ENCODE results near the gene ATG7.
"Not testable (repeated sequence)": the region's sequence is repeated elsewhere in the genome, so short reads cannot be mapped to it uniquely, and the experiment has no call there.

Gene ATG7

DNA sequence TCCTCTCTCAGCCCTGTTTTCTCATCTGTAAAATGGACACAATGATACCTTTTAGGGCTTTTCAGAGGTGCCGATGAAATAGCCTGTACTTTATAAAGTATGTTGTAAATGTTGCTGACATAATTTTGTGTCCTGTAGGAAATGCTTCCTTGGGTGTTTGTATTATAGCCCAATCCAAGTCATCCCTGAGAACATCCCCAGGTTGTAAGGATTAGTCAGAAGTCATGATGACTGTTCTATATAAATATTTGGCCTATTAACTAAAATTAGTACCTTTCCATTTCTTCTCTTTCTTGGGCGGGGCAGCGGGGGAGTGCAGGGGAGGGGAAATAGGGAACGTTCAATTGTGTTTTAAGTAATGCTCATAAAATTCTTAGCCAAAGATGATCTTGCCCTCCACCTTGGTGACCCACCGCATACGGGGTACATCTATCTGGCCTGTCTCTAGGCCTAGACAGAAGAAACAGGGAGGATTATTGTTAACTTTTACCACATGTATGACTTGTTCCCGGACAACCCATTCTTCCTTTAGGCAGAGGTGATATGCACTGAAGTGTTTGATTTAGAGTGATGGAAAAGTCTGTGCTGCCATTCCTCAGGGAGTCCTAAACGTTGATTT is 250.9 kb downstream of the ATG7 start:
- Histone ChIP-seq H3K9ac (ENCODE audit: low read depth, low read length, poor library complexity) (no peak overlapping the region), H3K4me1 (ENCODE audit: control insufficient read depth in 2 of 2, insufficient read depth in 1 of 2, low read depth in 1 of 2, low read length in 2 of 2) (peaks cover 0 to 2% of the 10 kb centered on the region in 2 donors), H4K91ac (ENCODE audit: low read depth, low read length, poor library complexity) (no peak overlapping the region), H2AK5ac (ENCODE audit: low read depth, low read length) (no peak overlapping the region), H2AFZ (ENCODE audit: low read length) (no peak overlapping the region), H2BK120ac (ENCODE audit: low read depth, low read length) (no peak overlapping the region), H3K79me1 (ENCODE audit: low read depth, low read length) (no peaks in the 10 kb centered on the region), H3K4me2 (ENCODE audit: insufficient read depth, low read length, poor library complexity, severe bottlenecking) (no peak overlapping the region), H3K9me3 (replicated peaks in 1 of 2; ENCODE audit: control insufficient read depth in 2 of 2, insufficient read depth in 1 of 2, low read depth in 1 of 2, low read length in 2 of 2) (no peaks in the 10 kb centered on the region), H2BK15ac (ENCODE audit: low read length) (no peak overlapping the region), H3K14ac (ENCODE audit: low read length) (no peak overlapping the region), H3K23ac (ENCODE audit: low read depth, low read length, poor library complexity) (no peak overlapping the region), H3K27ac (replicated peaks; ENCODE audit: low read length) (no peak overlapping the region), H3K18ac (ENCODE audit: low read length) (no peak overlapping the region), H2BK12ac (ENCODE audit: low read length) (no peak overlapping the region), H3K4me3 (ENCODE audit: low read length in 2 of 2) (no peak overlapping the region), H3K36me3 (replicated peaks in 1 of 2; ENCODE audit: control insufficient read depth in 2 of 2, insufficient read depth in 2 of 2, low read length in 2 of 2) (no peaks in the 10 kb centered on the region), H2BK5ac (ENCODE audit: low read length) (no peak overlapping the region), H3K27me3 (ENCODE audit: control insufficient read depth in 3 of 3, insufficient read depth in 3 of 3, low read depth in 1 of 3, low read length in 3 of 3) (no peaks in the 10 kb centered on the region), H3K4ac (ENCODE audit: low read length) (no peak overlapping the region), H4K8ac (ENCODE audit: low read depth, low read length) (no peak overlapping the region)
- no CpG with 5 or more reads among the region's 8 CpGs for WGBS, 2 donors (ENCODE audit: extremely low coverage in 2 of 2, insufficient read length in 2 of 2, insufficient replicate concordance in 1 of 2)
- no peak for DNase-seq (ENCODE audit: low spot score)

DNA sequence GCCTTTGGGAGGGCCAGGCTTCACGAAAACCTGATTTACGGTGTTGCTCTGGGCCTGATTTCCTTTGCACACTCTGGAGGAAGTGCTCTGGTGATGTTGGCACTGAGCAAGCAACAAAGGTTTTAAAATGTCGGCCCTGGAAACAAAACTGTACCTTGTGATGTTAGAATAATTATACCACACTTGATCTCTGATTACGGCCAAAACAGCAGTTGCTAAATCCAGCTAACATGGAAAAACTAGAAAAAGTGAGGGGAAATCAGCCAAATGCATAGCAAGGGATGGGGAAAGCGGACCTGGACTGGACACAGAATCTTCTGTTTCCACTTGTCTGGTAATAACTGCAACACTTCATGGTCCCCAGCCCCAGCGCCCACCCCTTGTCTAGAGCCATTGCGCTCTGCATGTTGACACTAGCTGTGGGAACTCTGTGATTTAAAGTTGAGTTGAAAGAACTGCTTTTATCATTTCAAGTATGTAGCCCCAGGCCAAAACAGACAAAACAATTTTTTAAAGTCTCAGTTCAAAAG is 251.4 kb downstream of the ATG7 start:
- no peak overlapping the region for H3K23ac ChIP-seq (ENCODE audit: low read depth, low read length, poor library complexity)
- no peak overlapping the region for H3K27ac ChIP-seq (replicated peaks; ENCODE audit: low read length)
- H3K9me3 ChIP-seq (replicated peaks in 1 of 2; ENCODE audit: control insufficient read depth in 2 of 2, insufficient read depth in 1 of 2, low read depth in 1 of 2, low read length in 2 of 2): no peaks in the 10 kb centered on the region
- H3K4me1 ChIP-seq (ENCODE audit: control insufficient read depth in 2 of 2, insufficient read depth in 1 of 2, low read depth in 1 of 2, low read length in 2 of 2): peaks cover 0 to 2% of the 10 kb centered on the region in 2 donors
- H3K4ac ChIP-seq (ENCODE audit: low read length): no peak overlapping the region
- no peak overlapping the region for H2BK15ac ChIP-seq (ENCODE audit: low read length)
- H2AFZ ChIP-seq (ENCODE audit: low read length): no peak overlapping the region
- no peak overlapping the region for H3K4me2 ChIP-seq (ENCODE audit: insufficient read depth, low read length, poor library complexity, severe bottlenecking)
- H3K4me3 ChIP-seq (ENCODE audit: low read length in 2 of 2): no peak overlapping the region
- no peak overlapping the region for H3K14ac ChIP-seq (ENCODE audit: low read length)
- H4K8ac ChIP-seq (ENCODE audit: low read depth, low read length): no peak overlapping the region
- H2AK5ac ChIP-seq (ENCODE audit: low read depth, low read length): no peak overlapping the region
- no peak overlapping the region for H3K18ac ChIP-seq (ENCODE audit: low read length)
- no peak overlapping the region for H2BK120ac ChIP-seq (ENCODE audit: low read depth, low read length)
- no peaks in the 10 kb centered on the region for H3K79me1 ChIP-seq (ENCODE audit: low read depth, low read length)
- no peak overlapping the region for H4K91ac ChIP-seq (ENCODE audit: low read depth, low read length, poor library complexity)
- H3K27me3 ChIP-seq (ENCODE audit: control insufficient read depth in 3 of 3, insufficient read depth in 3 of 3, low read depth in 1 of 3, low read length in 3 of 3): no peaks in the 10 kb centered on the region
- no peak for DNase-seq (ENCODE audit: low spot score)
- H2BK12ac ChIP-seq (ENCODE audit: low read length): no peak overlapping the region
- no peak overlapping the region for H2BK5ac ChIP-seq (ENCODE audit: low read length)
- no peak overlapping the region for H3K9ac ChIP-seq (ENCODE audit: low read depth, low read length, poor library complexity)
- H3K36me3 ChIP-seq (replicated peaks in 1 of 2; ENCODE audit: control insufficient read depth in 2 of 2, insufficient read depth in 2 of 2, low read length in 2 of 2): no peaks in the 10 kb centered on the region
- WGBS, 2 donors (ENCODE audit: extremely low coverage in 2 of 2, insufficient read length in 2 of 2, insufficient replicate concordance in 1 of 2): no CpG with 5 or more reads among the region's 7 CpGs

DNA sequence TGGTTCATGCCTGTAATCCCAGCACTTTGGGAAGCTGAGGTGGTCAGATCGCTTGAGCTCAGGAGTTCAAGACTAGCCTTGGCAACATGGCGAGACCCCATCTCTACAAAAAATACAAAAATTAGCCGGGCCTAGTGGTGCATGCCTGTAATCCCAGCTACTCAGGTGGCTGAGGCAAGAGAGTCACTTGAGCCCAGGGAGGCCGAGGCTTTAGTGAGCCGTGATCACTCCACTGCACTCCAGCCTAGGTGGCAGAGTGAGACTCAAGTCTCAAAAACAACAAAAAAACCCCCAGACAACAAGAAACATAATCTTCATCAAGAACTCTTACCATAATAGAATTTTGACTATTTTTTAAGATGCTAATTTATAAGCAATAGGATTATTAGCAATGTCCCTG is 253.9 kb downstream of the ATG7 start:
- not testable (repeated sequence) for H3K4me1 ChIP-seq (ENCODE audit: control insufficient read depth in 2 of 2, insufficient read depth in 1 of 2, low read depth in 1 of 2, low read length in 2 of 2); H3K36me3 ChIP-seq (replicated peaks in 1 of 2; ENCODE audit: control insufficient read depth in 2 of 2, insufficient read depth in 2 of 2, low read length in 2 of 2); H3K9ac ChIP-seq (ENCODE audit: low read depth, low read length, poor library complexity); H2AK5ac ChIP-seq (ENCODE audit: low read depth, low read length); H2BK15ac ChIP-seq (ENCODE audit: low read length); H4K91ac ChIP-seq (ENCODE audit: low read depth, low read length, poor library complexity); H3K14ac ChIP-seq (ENCODE audit: low read length); H3K27ac ChIP-seq (replicated peaks; ENCODE audit: low read length); H2BK120ac ChIP-seq (ENCODE audit: low read depth, low read length); H2AFZ ChIP-seq (ENCODE audit: low read length); DNase-seq (ENCODE audit: low spot score); H3K4me3 ChIP-seq (ENCODE audit: low read length in 2 of 2); H2BK12ac ChIP-seq (ENCODE audit: low read length); H3K23ac ChIP-seq (ENCODE audit: low read depth, low read length, poor library complexity); H3K18ac ChIP-seq (ENCODE audit: low read length); H3K9me3 ChIP-seq (replicated peaks in 1 of 2; ENCODE audit: control insufficient read depth in 2 of 2, insufficient read depth in 1 of 2, low read depth in 1 of 2, low read length in 2 of 2); H4K8ac ChIP-seq (ENCODE audit: low read depth, low read length); H3K27me3 ChIP-seq (ENCODE audit: control insufficient read depth in 3 of 3, insufficient read depth in 3 of 3, low read depth in 1 of 3, low read length in 3 of 3); H3K4me2 ChIP-seq (ENCODE audit: insufficient read depth, low read length, poor library complexity, severe bottlenecking); H3K79me1 ChIP-seq (ENCODE audit: low read depth, low read length); H2BK5ac ChIP-seq (ENCODE audit: low read length); H3K4ac ChIP-seq (ENCODE audit: low read length)
- WGBS, 2 donors (ENCODE audit: extremely low coverage in 2 of 2, insufficient read length in 2 of 2, insufficient replicate concordance in 1 of 2): no CpG with 5 or more reads among the region's 5 CpGs

GRCh38 chr3:11529281-11529680 is 257.1 kb downstream of the ATG7 start:
- no CpG with 5 or more reads among the region's 4 CpGs for WGBS, 2 donors (ENCODE audit: extremely low coverage in 2 of 2, insufficient read length in 2 of 2, insufficient replicate concordance in 1 of 2)
- Histone ChIP-seq H3K4me2 (ENCODE audit: insufficient read depth, low read length, poor library complexity, severe bottlenecking) (no peak overlapping the region), H2BK12ac (ENCODE audit: low read length) (no peak overlapping the region), H3K27me3 (ENCODE audit: control insufficient read depth in 3 of 3, insufficient read depth in 3 of 3, low read depth in 1 of 3, low read length in 3 of 3) (no peaks in the 10 kb centered on the region), H3K27ac (replicated peaks; ENCODE audit: low read length) (no peak overlapping the region), H2BK15ac (ENCODE audit: low read length) (no peak overlapping the region), H3K18ac (ENCODE audit: low read length) (no peak overlapping the region), H3K79me1 (ENCODE audit: low read depth, low read length) (no peaks in the 10 kb centered on the region), H2BK120ac (ENCODE audit: low read depth, low read length) (no peak overlapping the region), H3K4me3 (ENCODE audit: low read length in 2 of 2) (no peak overlapping the region), H3K4ac (ENCODE audit: low read length) (no peak overlapping the region), H3K9me3 (replicated peaks in 1 of 2; ENCODE audit: control insufficient read depth in 2 of 2, insufficient read depth in 1 of 2, low read depth in 1 of 2, low read length in 2 of 2) (peaks cover 0 to 5% of the 10 kb centered on the region in 2 donors), H3K4me1 (ENCODE audit: control insufficient read depth in 2 of 2, insufficient read depth in 1 of 2, low read depth in 1 of 2, low read length in 2 of 2) (peaks cover 3 to 14% of the 10 kb centered on the region in 2 donors), H3K36me3 (replicated peaks in 1 of 2; ENCODE audit: control insufficient read depth in 2 of 2, insufficient read depth in 2 of 2, low read length in 2 of 2) (peaks cover 0 to 2% of the 10 kb centered on the region in 2 donors), H3K23ac (ENCODE audit: low read depth, low read length, poor library complexity) (no peak overlapping the region), H4K8ac (ENCODE audit: low read depth, low read length) (no peak overlapping the region), H2AFZ (ENCODE audit: low read length) (no peak overlapping the region), H4K91ac (ENCODE audit: low read depth, low read length, poor library complexity) (no peak overlapping the region), H3K9ac (ENCODE audit: low read depth, low read length, poor library complexity) (no peak overlapping the region), H3K14ac (ENCODE audit: low read length) (no peak overlapping the region), H2BK5ac (ENCODE audit: low read length) (no peak overlapping the region), H2AK5ac (ENCODE audit: low read depth, low read length) (no peak overlapping the region)
- no peak for DNase-seq (ENCODE audit: low spot score)
